GM12878 (cell line): ENCODE measurements around the gene AASDH. TPM values are rescaled to one million over a fixed set of nuclear protein-coding genes. Genes with fewer than 3 reads are reported as not detected.

Source experiments
- ATAC-seq: fragments of 200-7000 bp; cut with Tn5 transposase; 3 replicates; pipeline ENCODE4 v1.9.1; 2020; ENCODE audit warnings: mild to moderate bottlenecking, moderate library complexity
- BruUV-seq: library from RNA; stranded (reverse); fragments of 400-500 nt; replicated peaks from 2 replicates; lab custom pipeline; 2021; lab: Mats Ljungman, UMichigan
- CTCF ChIA-PET: fragments of 300-600 bp; sonication (Branson Sonifier 250); formaldehyde crosslinking; extraction: SDS; loops from one replicate; lab custom pipeline; 2021; ENCODE audit warnings: inconsistent platforms; lab: Yijun Ruan, JAX
- POLR2A ChIA-PET: fragments of 350-600 bp; formaldehyde crosslinking; extraction: SDS; loops from one replicate; lab custom pipeline; 2021; ENCODE audit warnings: inconsistent platforms; lab: Charles Lee
- RAD21 ChIA-PET: fragments of 300-600 bp; sonication (Branson Sonifier 250); formaldehyde crosslinking; loops from one replicate; lab custom pipeline; 2023; ENCODE audit warnings: antibody characterized with exemption; ENCODE audit not compliant: unreplicated experiment; lab: Charles Lee
- SMC1A ChIA-PET: fragments of 300-600 bp; sonication (Branson Sonifier 250); formaldehyde crosslinking; loops from one replicate; lab custom pipeline; 2023; ENCODE audit not compliant: unreplicated experiment, uncharacterized antibody; lab: Charles Lee
- DNase-seq: peaks from one replicate; pipeline ENCODE4 v3.0.0-alpha.2; 2011; ENCODE audit warnings: low read depth, low spot score
- FAIRE-seq: peaks from 3 replicates; lab custom pipeline; 2011; peaks lifted over from hg19 to GRCh38; lab: Jason Lieb, UNC
- H2AFZ ChIP-seq: 2 replicates; pipeline ENCODE4 v1.6.0; 2011; ENCODE audit warnings: low read depth, low read length, control low read depth; ENCODE audit not compliant: control insufficient read depth
- H3K27ac ChIP-seq: 2 replicates; pipeline ENCODE4 v1.5.1; 2011; ENCODE audit warnings: control low read depth; ENCODE audit not compliant: control insufficient read depth, insufficient read depth
- H3K27me3 ChIP-seq, 2 experiments: replicated peaks in 1 of 2; 2 replicates each; pipeline versions ENCODE4 v1.6.0 to v1.6.1; 2011; ENCODE audit warnings: low read length in 1 of 2; ENCODE audit not compliant: control insufficient read depth in 2 of 2, insufficient read depth in 2 of 2
- H3K36me3 ChIP-seq, 2 experiments: 2 replicates each; pipeline ENCODE4 v1.5.1; 2011; ENCODE audit warnings: low read length in 1 of 2; ENCODE audit not compliant: control insufficient read depth in 2 of 2, insufficient read depth in 2 of 2
- H3K4me1 ChIP-seq: 2 replicates; pipeline ENCODE4 v1.6.1; 2011; ENCODE audit warnings: mild to moderate bottlenecking, low read length, moderate library complexity, mixed read lengths; ENCODE audit not compliant: control insufficient read depth, insufficient read depth
- H3K4me2 ChIP-seq: 2 replicates; pipeline ENCODE4 v1.6.0; 2011; ENCODE audit warnings: control low read depth; ENCODE audit not compliant: control insufficient read depth, insufficient read depth
- H3K4me3 ChIP-seq: fragments of 200-600 bp; sonication (generic); 2 replicates; pipeline ENCODE4 v1.5.1; 2016
- H3K79me2 ChIP-seq: 2 replicates; pipeline ENCODE4 v1.6.0; 2011; ENCODE audit warnings: low read length; ENCODE audit not compliant: control insufficient read depth, insufficient read depth
- H3K9ac ChIP-seq: 2 replicates; pipeline ENCODE4 v1.8.0; 2011; ENCODE audit warnings: low read length, control low read depth, mixed read lengths; ENCODE audit not compliant: control insufficient read depth, insufficient read depth
- H3K9me3 ChIP-seq: replicated peaks from 3 replicates; pipeline ENCODE4 v1.5.1; 2011; ENCODE audit warnings: mild to moderate bottlenecking, low read length; ENCODE audit not compliant: control insufficient read depth, insufficient read depth
- H4K20me1 ChIP-seq: 2 replicates; pipeline ENCODE4 v1.6.0; 2011; ENCODE audit not compliant: control insufficient read depth, insufficient read depth
- BCL11A ChIP-seq: IDR thresholded peaks from 2 replicates; pipeline ENCODE4 v1.6.1; 2011; ENCODE audit warnings: low read depth, low read length
- CBX5 ChIP-seq: sonication (generic); IDR thresholded peaks from 2 replicates; pipeline ENCODE4 v1.6.1; 2016; ENCODE audit warnings: low read depth, moderate library complexity, mild to moderate bottlenecking, inconsistent platforms
- PKNOX1 ChIP-seq: fragments of 450-650 bp; IDR thresholded peaks from 2 replicates; pipeline ENCODE4 v1.6.1; 2016; ENCODE audit warnings: mild to moderate bottlenecking
- RELB ChIP-seq: fragments of 450-650 bp; IDR thresholded peaks from 2 replicates; pipeline ENCODE4 v1.6.1; 2017; ENCODE audit warnings: low read depth, mild to moderate bottlenecking, moderate library complexity
- SIN3A ChIP-seq: IDR thresholded peaks from 2 replicates; pipeline ENCODE4 v1.6.1; 2012; ENCODE audit warnings: low read depth, low read length, improper control_type of control experiment
- SIX5 ChIP-seq: IDR thresholded peaks from 2 replicates; pipeline ENCODE4 v1.6.1; 2011; ENCODE audit warnings: mild to moderate bottlenecking, low read depth, low read length, moderate library complexity; ENCODE audit not compliant: severe bottlenecking
- SREBF2 ChIP-seq: IDR thresholded peaks from 2 replicates; pipeline ENCODE4 v1.6.1; 2012; ENCODE audit warnings: mild to moderate bottlenecking, low read length
- WGBS: methylation state at CpG from one replicate; pipeline ENCODE4 v1.1.6; 2016; ENCODE audit warnings: low lambda C conversion rate; ENCODE audit not compliant: insufficient replicate concordance, insufficient coverage; ENCODE audit errors: missing lambda C conversion rate; 5-methylcytosine and 5-hydroxymethylcytosine counted together
- in situ Hi-C: fragments of 300-500 bp; cut with MboI; formaldehyde crosslinking; loops from 9 replicates; pipeline ENCODE4 v1.14.3; 2018; ENCODE audit warnings: mixed read lengths
- intact Hi-C: fragments of 100-400 bp; cut with micrococcal nuclease; formaldehyde crosslinking; loops from one replicate; pipeline ENCODE4 v1.14.2; 2022; ENCODE audit not compliant: unreplicated experiment
- polyA plus RNA-seq, 11 experiments: library from polyadenylated mRNA; depleted of rRNA in 4 of 11; unstranded in 6 of 11; stranded (reverse) in 5 of 11; fragments of >200 nt; fragmentation: Nextera tagmentation in 4 of 11; fragmentation: Illumina TruSeq in 1 of 11; extraction: Ambion mirVana in 4 of 11; extraction: Trizol in 1 of 11; gene quantifications; 1 replicate in 1 of 11; 2 replicates in 10 of 11; pipeline versions ENCODE4 v1.2.1 to v1.2.3, GENCODE V29; 2011 to 2016; ENCODE audit warnings: inconsistent platforms in 2 of 11, missing spikeins in 2 of 11, low read depth in 1 of 11
- total RNA-seq, 4 experiments: library from RNA; depleted of rRNA in 3 of 4; stranded (reverse); fragments of >200 nt in 3 of 4; fragmentation: Illumina TruSeq in 1 of 4; extraction: Trizol in 1 of 4; gene quantifications; 2 replicates each; pipeline versions ENCODE4 v1.2.1 to v1.2.3, GENCODE V29; 2013 to 2021

Gene AASDH
- total and polyA plus RNA-seq, 10 of the 15 experiments (the other 5 are each of a cell fraction or from before 2014, with no cell fraction given): 7.3 to 19.1 (median 11.3) TPM

GRCh38 chr4:56320293-56320692 lies 67.0 kb downstream of the AASDH start:
- POLR2A ChIA-PET: no interaction called here

More at GRCh38 chr4:56320293-56320692, 67.0 kb downstream of the AASDH start:
- ChIA-PET SMC1A (no interaction called here), RAD21 (no interaction called here), CTCF (no interaction called here)
- H3K9me3 ChIP-seq: no peaks in the 10 kb centered on the region
- no peak overlapping the region for H3K9ac ChIP-seq
- no peak for DNase-seq
- H3K4me1 ChIP-seq: no peaks in the 10 kb centered on the region
- no peak for TF ChIP-seq SIX5
- no peak for TF ChIP-seq SIN3A
- no peak for TF ChIP-seq BCL11A
- TF ChIP-seq SREBF2: no peak
- TF ChIP-seq CBX5: no peak
- TF ChIP-seq RELB: no peak
- TF ChIP-seq PKNOX1: no peak
- H3K4me3 ChIP-seq: no peak overlapping the region
- H3K27me3 ChIP-seq: 0 out of 4 replicates have a peak, but pooled peaks cover 0 to 1% of the 10 kb centered on the region in 2 experiments
- WGBS: 73% methylated on average over 5 of the region's 5 CpGs
- no peak overlapping the region for H3K4me2 ChIP-seq
- H2AFZ ChIP-seq: no peak overlapping the region
- intact Hi-C loops: no loop called here
- H3K36me3 ChIP-seq: no peaks in the 10 kb centered on the region
- no TSS peak for BruUV-seq
- in situ Hi-C loops: no loop called here
- no peak for ATAC-seq
- FAIRE-seq: no peak
- H3K79me2 ChIP-seq: no peaks in the 10 kb centered on the region
- no peaks in the 10 kb centered on the region; the same call in 1 of the 2 replicates for H4K20me1 ChIP-seq
- no peak overlapping the region for H3K27ac ChIP-seq
